Measurements from ENCODE around the gene TTC21A.

- TF ChIP-seq CTCF (IDR thresholded peaks at IDR 0.05) = no peak
- TF ChIP-seq POLR2A (IDR thresholded peaks at IDR 0.05) = no peak
- TF ChIP-seq POLR2AphosphoS5 (IDR thresholded peaks at IDR 0.05; ENCODE audit: insufficient read depth in 1 of 2, low read depth in 1 of 2) = no peak
Observed at GRCh38 chr3:39139442-39139841, 32.0 kb downstream of the TTC21A start.

Data from vagina (tissue), 2 donors.